ENCODE measurements around the gene TUBA3E. TPM values are rescaled to one million over a fixed set of nuclear protein-coding genes. Genes with fewer than 3 reads are reported as not detected.
"Not testable (repeated sequence)": the region's sequence is repeated elsewhere in the genome, so short reads cannot be mapped to it uniquely, and the experiment has no call there.

Gene TUBA3E
- total RNA-seq, 1 donor from 2014 or later, result 47.1 TPM

DNA sequence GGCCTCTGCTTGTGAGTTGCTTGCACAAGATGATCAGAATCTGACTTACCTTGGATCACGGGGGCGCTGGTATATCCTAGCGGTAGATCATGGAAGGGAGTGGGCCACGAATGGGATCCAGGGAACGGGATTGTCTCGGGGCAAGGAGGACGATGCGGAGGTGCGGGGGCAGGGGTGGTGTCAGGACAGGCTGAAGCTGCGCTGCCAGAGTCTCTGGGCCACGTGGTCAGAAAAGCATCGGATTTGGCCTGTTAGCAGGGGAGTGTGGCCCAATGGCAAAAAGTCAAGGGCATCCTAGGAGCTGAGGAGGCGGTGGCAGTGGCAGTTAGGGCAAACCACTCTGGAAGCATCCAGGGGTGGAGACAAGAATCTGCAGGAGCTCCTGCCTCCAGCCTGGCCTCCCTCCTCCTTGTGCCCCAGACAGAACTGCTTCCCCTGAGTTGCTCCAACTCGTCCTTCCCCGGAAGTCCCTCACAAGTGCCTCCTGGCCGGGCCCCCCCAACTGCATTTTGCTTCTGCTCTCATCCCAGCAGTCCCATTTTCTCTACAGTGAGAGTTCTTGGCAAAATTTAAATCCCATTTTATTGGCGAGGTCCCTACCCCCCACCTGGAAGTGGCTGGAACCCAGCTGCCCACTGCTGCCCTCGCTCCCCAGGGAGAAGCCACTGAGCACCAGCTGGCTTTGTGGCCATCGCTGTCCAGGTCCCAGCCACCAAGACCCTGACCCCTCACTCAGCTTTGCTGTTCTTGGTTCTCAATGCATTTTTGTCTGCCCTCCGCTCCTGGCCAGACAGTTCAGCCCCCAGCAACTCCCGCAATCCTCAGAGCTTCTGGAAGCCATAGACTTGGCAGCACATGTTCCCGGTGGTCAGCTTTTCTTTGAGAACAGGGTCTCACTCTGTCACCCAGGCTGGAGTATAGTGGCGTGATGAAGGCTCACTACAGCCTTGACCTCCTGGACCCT, 47.8 kb downstream of the TUBA3E start:
- TF ChIP-seq, protein P1, sequence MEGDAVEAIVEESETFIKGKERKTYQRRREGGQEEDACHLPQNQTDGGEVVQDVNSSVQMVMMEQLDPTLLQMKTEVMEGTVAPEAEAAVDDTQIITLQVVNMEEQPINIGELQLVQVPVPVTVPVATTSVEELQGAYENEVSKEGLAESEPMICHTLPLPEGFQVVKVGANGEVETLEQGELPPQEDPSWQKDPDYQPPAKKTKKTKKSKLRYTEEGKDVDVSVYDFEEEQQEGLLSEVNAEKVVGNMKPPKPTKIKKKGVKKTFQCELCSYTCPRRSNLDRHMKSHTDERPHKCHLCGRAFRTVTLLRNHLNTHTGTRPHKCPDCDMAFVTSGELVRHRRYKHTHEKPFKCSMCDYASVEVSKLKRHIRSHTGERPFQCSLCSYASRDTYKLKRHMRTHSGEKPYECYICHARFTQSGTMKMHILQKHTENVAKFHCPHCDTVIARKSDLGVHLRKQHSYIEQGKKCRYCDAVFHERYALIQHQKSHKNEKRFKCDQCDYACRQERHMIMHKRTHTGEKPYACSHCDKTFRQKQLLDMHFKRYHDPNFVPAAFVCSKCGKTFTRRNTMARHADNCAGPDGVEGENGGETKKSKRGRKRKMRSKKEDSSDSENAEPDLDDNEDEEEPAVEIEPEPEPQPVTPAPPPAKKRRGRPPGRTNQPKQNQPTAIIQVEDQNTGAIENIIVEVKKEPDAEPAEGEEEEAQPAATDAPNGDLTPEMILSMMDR (IDR thresholded peaks at IDR 0.05; ENCODE audit: borderline replicate concordance), result no peak
- H3K36me3 ChIP-seq, result peaks cover 34% of the 10 kb centered on the region
- intact Hi-C loops (cut with micrococcal nuclease), result no loop called here
- H3K27me3 ChIP-seq (ENCODE audit: low read depth), result peaks cover 11% of the 10 kb centered on the region
- no peak overlapping the region for H3K27ac ChIP-seq (replicated peaks)
- H3K4me3 ChIP-seq, result no peak overlapping the region
- no peak for DNase-seq
- no peaks in the 10 kb centered on the region for H3K9me3 ChIP-seq (replicated peaks)
- H3K4me1 ChIP-seq, result no peaks in the 10 kb centered on the region

DNA sequence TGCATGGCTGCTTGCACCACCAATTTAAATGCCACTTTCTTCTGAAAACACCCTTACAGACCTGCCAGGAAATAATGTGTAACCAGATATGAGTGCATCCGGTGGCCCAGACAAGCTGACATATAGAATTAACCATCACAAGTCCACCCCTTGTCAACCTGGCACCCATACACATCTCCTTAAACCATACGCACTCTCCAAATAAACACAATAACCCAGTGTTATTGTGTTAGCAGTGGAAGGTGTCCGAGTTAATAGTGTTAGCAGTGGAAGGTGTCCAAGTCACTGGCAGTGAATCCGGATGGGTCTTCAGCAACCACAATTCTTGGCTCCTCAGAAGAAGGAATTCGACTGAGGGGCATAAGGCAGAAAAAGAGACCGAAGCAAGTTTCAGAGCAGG, 49.7 kb downstream of the TUBA3E start:
- DNase-seq; H3K4me1 ChIP-seq; H3K9me3 ChIP-seq (replicated peaks); intact Hi-C loops (cut with micrococcal nuclease); H3K27ac ChIP-seq (replicated peaks); H3K4me3 ChIP-seq: not testable (repeated sequence)
- peaks cover 19% of the 10 kb centered on the region for H3K27me3 ChIP-seq (ENCODE audit: low read depth)
- peaks cover 17% of the 10 kb centered on the region for H3K36me3 ChIP-seq

DNA sequence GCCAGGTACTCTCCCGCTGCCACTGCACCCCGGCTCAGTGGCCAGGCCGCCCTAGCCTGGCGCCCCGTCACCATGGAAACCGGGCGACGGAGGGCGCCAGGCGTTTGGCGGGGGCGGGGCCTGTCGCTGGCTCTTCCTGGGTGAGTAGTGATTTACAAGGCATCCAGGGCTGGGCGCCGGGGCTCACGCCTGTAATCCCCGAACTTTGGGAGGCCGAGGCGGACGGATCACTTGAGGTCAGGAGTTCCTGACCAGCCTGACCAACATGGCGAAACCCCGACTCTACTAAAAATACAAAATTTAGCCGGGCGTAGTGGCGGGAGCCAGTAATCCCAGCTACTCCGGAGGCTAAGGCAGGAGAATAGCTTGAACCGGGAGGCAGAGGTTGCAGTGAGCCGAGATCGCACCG, 53.2 kb downstream of the TUBA3E start, which contains the start of gene CCDC74B:
Gene CCDC74B, minus strand, starts transcription at position 107 of the 409 bp plus-strand sequence. CDS start 116 bp downstream, outside the sequence.
- H3K4me1 ChIP-seq; H3K36me3 ChIP-seq; H3K27ac ChIP-seq (replicated peaks); intact Hi-C loops (cut with micrococcal nuclease); H3K9me3 ChIP-seq (replicated peaks): not testable (repeated sequence)
- DNase-seq, result peak; percentile 40
- Histone ChIP-seq H3K4me3 (peak within 1 kb of the TSS; percentile 60), H3K27me3 (ENCODE audit: low read depth) (peaks cover 26% of the 10 kb centered on the region)

DNA sequence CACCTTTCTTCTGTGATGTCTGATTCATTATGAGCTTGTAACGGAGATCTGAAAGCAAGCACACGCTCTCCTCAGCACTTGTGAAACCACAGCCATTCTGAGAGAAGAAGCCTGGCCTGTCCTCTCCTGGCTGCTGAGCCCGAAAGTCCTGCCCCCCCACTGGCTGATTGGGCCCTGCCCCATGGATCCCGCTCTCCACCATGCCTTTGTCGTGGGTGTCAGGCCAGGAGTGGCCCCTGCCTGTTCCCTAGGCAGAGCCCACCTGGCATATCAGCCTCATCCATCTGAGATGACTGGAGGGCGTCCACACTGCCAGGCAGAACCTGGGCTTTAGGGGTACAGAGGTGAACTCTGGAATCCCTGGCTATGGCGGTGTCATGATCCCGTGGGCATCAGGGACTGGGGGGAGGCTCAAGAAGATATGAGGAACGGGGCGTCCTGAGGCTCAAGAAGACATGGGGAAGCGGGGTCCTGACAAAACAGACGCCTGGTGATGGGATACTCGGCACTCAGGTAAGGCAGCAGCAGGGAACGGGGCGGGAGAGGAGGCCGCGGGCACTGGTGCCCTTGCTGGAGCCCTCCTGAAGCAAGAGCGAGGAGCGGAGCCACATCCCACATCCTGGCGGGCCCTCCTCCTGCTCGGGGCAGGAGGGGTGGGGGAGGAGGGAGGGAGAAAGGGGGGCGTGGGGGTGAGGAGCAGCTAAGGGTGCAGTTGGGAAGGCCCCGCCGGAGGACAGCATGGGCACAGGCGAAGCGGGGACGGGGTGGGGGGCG, 54.8 kb downstream of the TUBA3E start:
- H3K36me3 ChIP-seq; DNase-seq; H3K27ac ChIP-seq (replicated peaks); intact Hi-C loops (cut with micrococcal nuclease); H3K9me3 ChIP-seq (replicated peaks); H3K4me1 ChIP-seq: not testable (repeated sequence)
- Histone ChIP-seq H3K4me3 (peak overlapping the region; percentile 60), H3K27me3 (ENCODE audit: low read depth) (peaks cover 26% of the 10 kb centered on the region)

DNA sequence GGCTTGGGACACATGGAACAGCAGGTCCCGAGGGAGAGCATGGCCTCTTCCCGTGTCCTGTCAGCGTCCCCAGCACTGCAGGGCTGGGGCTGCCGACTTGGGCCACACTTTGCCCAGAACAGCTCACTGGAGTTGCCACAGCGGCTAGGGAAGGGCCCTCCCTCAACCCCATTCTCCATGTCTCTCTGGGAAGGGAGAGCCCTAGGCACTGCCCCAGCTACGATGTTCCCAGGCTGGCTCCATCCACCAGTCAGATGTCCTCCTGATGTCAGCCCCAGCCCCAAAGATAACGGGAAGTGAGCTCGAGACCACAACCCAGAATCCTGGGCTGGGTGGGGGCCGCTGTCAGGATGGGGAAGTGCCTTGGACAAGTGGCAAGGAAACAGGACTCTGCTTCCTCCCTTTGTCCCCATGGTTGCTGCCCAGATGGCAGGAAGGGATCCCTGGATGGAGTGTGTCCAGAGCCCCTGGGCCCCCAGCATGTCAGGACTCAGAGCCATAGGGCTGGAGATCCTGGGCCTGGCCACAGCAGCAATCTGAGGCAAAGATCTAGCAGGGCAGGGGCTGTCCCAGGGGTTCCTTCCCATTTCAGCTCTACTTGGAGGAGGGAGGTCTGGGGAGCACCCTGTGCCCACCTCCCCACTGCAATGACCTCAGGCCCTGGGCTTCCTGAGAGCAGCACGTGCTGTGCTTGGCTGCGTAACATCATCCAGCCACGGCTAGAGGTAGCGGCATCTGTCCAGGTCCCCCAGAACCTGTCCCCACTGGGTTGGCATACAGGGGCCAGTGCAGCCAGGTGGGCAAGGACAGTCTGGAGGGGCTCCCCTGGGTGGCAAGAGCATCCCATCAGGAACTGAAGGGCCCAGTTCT, 55.6 kb downstream of the TUBA3E start:
- H3K4me1 ChIP-seq; H3K4me3 ChIP-seq; H3K9me3 ChIP-seq (replicated peaks); H3K27ac ChIP-seq (replicated peaks); intact Hi-C loops (cut with micrococcal nuclease); H3K36me3 ChIP-seq; DNase-seq: not testable (repeated sequence)
- H3K27me3 ChIP-seq (ENCODE audit: low read depth), result peaks cover 26% of the 10 kb centered on the region

Other genes starting within 250 kb of the TUBA3E start
- 0.16 TPM for gene RAB6C, start 218.8 kb downstream of the TUBA3E start, total RNA-seq
- gene POTEF, start 69.2 kb downstream of the TUBA3E start, total RNA-seq, result not detected
- 0.44 TPM for gene CCDC74B, start 53.3 kb downstream of the TUBA3E start, total RNA-seq
- 26.7 TPM for gene SMPD4, start 16.8 kb downstream of the TUBA3E start, total RNA-seq
- gene MZT2B, start 16.2 kb downstream of the TUBA3E start, total RNA-seq, result 422 TPM
- gene IMP4, start 144.5 kb upstream of the TUBA3E start, total RNA-seq, result 57.2 TPM
- 13.9 TPM for gene PTPN18, start 157.6 kb upstream of the TUBA3E start, total RNA-seq

Measured in left ventricle myocardium inferior (tissue), 1 donor.